ENCODE data around the gene TBCK.

Gene TBCK

GRCh38 chr4:105998171-105999063, 317.6 kb downstream of the TBCK start:
- no peaks in the 10 kb centered on the region for H3K27me3 ChIP-seq (replicated peaks)
- H3K36me3 ChIP-seq (replicated peaks) = no peaks in the 10 kb centered on the region
- TF ChIP-seq, protein P1, sequence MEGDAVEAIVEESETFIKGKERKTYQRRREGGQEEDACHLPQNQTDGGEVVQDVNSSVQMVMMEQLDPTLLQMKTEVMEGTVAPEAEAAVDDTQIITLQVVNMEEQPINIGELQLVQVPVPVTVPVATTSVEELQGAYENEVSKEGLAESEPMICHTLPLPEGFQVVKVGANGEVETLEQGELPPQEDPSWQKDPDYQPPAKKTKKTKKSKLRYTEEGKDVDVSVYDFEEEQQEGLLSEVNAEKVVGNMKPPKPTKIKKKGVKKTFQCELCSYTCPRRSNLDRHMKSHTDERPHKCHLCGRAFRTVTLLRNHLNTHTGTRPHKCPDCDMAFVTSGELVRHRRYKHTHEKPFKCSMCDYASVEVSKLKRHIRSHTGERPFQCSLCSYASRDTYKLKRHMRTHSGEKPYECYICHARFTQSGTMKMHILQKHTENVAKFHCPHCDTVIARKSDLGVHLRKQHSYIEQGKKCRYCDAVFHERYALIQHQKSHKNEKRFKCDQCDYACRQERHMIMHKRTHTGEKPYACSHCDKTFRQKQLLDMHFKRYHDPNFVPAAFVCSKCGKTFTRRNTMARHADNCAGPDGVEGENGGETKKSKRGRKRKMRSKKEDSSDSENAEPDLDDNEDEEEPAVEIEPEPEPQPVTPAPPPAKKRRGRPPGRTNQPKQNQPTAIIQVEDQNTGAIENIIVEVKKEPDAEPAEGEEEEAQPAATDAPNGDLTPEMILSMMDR (IDR thresholded peaks at IDR 0.05; ENCODE audit: low read depth, low read length, missing control alignments) = no peak
- in situ Hi-C loops (cut with HindIII; ENCODE audit: low pct_ligation_motif_present, low sequenced_read_pairs) = no loop called here
- DNase-seq = no peak
- no peak overlapping the region for H3K27ac ChIP-seq
- H3K4me3 ChIP-seq (ENCODE audit: low read depth, low read length) = no peak overlapping the region

GRCh38 chr4:105996845-105997244, 319.2 kb downstream of the TBCK start:
- no peak overlapping the region for H3K4me3 ChIP-seq (ENCODE audit: low read depth, low read length)
- in situ Hi-C loops (cut with HindIII; ENCODE audit: low pct_ligation_motif_present, low sequenced_read_pairs) = no loop called here
- no peak for DNase-seq
- TF ChIP-seq, protein P1 (IDR thresholded peaks at IDR 0.05; ENCODE audit: low read depth, low read length, missing control alignments) = no peak
- no peaks in the 10 kb centered on the region for H3K27me3 ChIP-seq (replicated peaks)
- H3K27ac ChIP-seq = no peak overlapping the region
- no peaks in the 10 kb centered on the region for H3K36me3 ChIP-seq (replicated peaks)

- Histone ChIP-seq H3K36me3 (replicated peaks) (no peaks in the 10 kb centered on the region), H3K27ac (no peak overlapping the region), H3K4me3 (ENCODE audit: low read depth, low read length) (no peak overlapping the region), H3K27me3 (replicated peaks) (no peaks in the 10 kb centered on the region)
- in situ Hi-C loops (cut with HindIII; ENCODE audit: low pct_ligation_motif_present, low sequenced_read_pairs) = no loop called here
- TF ChIP-seq, protein P1 (IDR thresholded peaks at IDR 0.05; ENCODE audit: low read depth, low read length, missing control alignments) = no peak
- no peak for DNase-seq
Measured at GRCh38 chr4:105994841-105995501, 321.0 kb downstream of the TBCK start.

- in situ Hi-C loops (cut with HindIII; ENCODE audit: low pct_ligation_motif_present, low sequenced_read_pairs) = no loop called here
- DNase-seq = no peak
- Histone ChIP-seq H3K27ac (no peak overlapping the region), H3K36me3 (replicated peaks) (no peaks in the 10 kb centered on the region), H3K27me3 (replicated peaks) (no peaks in the 10 kb centered on the region), H3K4me3 (ENCODE audit: low read depth, low read length) (no peak overlapping the region)
- TF ChIP-seq, protein P1 (IDR thresholded peaks at IDR 0.05; ENCODE audit: low read depth, low read length, missing control alignments) = no peak
Measured at GRCh38 chr4:105994061-105994460, 321.9 kb downstream of the TBCK start.

- Histone ChIP-seq H3K4me3 (ENCODE audit: low read depth, low read length) (no peak overlapping the region), H3K27me3 (replicated peaks) (no peaks in the 10 kb centered on the region), H3K27ac (no peak overlapping the region), H3K36me3 (replicated peaks) (no peaks in the 10 kb centered on the region)
- in situ Hi-C loops (cut with HindIII; ENCODE audit: low pct_ligation_motif_present, low sequenced_read_pairs) = no loop called here
- no peak for DNase-seq
- TF ChIP-seq, protein P1 (IDR thresholded peaks at IDR 0.05; ENCODE audit: low read depth, low read length, missing control alignments) = no peak
Measured at GRCh38 chr4:105992641-105993305, 323.2 kb downstream of the TBCK start.
